ENCODE data around the gene PBX1. TPM values are rescaled to one million over a fixed set of nuclear protein-coding genes. Genes with fewer than 3 reads are reported as not detected.

PBX1 gene
- total RNA-seq, 2 experiments from 2014 or later: not detected

DNA sequence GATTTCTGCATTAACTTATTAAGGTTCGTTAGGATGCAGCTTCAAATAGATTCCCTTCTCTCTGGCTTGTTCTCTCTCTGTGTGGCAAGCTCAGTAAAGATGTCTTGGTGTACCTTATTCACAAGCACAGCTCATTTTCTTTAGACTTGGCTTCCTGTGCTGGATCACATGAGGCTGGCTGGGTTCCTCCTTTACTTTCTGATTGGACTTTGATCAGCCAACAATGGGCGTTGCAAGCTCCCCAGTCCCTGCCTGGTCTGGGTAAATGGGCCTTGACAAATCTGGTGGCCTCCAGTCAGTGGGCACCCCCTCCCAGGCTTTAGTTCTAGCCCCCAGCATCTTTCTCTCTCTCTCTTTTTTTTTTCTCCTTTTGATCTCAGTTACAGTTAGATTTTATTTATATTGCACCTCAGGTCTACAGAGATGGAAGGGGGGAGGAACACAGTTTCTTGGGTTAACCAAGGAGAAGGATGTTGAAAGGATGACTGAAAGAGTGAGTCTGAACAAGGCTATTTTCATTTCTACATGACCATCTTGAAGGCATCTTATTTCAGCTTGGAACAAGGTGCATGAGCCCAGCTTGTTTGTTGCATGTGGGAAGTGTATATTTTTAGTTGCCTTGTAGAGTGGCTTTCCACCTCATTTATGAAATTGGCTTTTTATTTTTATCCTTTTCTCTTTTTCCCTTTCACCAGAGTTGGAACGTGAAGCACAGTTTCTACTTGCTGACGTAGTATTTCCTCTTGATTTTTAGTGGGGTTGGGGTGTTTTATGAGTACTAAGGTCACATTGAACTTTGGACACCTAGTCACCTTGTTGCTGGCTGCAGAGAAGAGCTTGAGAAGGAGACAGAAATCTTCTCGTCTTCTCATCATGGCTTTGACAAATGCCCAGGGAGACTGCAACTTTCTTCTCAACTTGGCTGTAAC, 77.1 kb downstream of the PBX1 start:
- TF ChIP-seq, protein P1, sequence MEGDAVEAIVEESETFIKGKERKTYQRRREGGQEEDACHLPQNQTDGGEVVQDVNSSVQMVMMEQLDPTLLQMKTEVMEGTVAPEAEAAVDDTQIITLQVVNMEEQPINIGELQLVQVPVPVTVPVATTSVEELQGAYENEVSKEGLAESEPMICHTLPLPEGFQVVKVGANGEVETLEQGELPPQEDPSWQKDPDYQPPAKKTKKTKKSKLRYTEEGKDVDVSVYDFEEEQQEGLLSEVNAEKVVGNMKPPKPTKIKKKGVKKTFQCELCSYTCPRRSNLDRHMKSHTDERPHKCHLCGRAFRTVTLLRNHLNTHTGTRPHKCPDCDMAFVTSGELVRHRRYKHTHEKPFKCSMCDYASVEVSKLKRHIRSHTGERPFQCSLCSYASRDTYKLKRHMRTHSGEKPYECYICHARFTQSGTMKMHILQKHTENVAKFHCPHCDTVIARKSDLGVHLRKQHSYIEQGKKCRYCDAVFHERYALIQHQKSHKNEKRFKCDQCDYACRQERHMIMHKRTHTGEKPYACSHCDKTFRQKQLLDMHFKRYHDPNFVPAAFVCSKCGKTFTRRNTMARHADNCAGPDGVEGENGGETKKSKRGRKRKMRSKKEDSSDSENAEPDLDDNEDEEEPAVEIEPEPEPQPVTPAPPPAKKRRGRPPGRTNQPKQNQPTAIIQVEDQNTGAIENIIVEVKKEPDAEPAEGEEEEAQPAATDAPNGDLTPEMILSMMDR (IDR thresholded peaks at IDR 0.05): no peak

DNA sequence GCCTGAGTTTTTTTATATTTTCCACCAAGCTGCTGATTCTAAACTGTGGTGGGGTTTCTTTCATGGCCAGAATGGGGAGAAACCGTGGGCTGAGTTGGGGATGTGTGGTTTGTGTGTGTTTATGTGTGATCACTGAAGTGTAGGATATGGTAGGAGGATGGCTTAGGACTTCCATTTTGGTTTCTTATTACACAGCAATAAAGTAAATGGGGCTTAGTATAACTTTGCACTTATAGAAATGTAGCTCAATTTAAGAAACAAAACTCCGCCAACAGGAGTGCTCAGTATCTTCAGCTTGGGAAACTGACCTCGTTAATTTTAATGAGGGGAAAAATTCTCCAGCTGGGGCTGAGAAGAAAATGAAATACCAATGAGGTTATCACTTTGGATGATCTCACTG, 77.8 kb downstream of the PBX1 start:
- Mint-ChIP-seq H3K27me3 (no peaks in the 10 kb centered on the region), H3K27ac (no peak overlapping the region)
- no peak for DNase-seq

More for the DNA sequence above, 77.1 kb downstream of the PBX1 start:
- Mint-ChIP-seq H3K36me3 (ENCODE audit: low read depth) (no peaks in the 10 kb centered on the region), H3K27me3 (no peaks in the 10 kb centered on the region), H3K27ac (no peak overlapping the region), H3K4me3 (no peak overlapping the region), H3K9me3 (no peaks in the 10 kb centered on the region), H3K4me1 (ENCODE audit: low read depth) (no peaks in the 10 kb centered on the region)
- ChIA-PET CTCF (no interaction called here), POLR2A (no interaction called here)
- no peak for ATAC-seq
- no peak for DNase-seq
- intact Hi-C loops (cut with micrococcal nuclease): no loop called here

DNA sequence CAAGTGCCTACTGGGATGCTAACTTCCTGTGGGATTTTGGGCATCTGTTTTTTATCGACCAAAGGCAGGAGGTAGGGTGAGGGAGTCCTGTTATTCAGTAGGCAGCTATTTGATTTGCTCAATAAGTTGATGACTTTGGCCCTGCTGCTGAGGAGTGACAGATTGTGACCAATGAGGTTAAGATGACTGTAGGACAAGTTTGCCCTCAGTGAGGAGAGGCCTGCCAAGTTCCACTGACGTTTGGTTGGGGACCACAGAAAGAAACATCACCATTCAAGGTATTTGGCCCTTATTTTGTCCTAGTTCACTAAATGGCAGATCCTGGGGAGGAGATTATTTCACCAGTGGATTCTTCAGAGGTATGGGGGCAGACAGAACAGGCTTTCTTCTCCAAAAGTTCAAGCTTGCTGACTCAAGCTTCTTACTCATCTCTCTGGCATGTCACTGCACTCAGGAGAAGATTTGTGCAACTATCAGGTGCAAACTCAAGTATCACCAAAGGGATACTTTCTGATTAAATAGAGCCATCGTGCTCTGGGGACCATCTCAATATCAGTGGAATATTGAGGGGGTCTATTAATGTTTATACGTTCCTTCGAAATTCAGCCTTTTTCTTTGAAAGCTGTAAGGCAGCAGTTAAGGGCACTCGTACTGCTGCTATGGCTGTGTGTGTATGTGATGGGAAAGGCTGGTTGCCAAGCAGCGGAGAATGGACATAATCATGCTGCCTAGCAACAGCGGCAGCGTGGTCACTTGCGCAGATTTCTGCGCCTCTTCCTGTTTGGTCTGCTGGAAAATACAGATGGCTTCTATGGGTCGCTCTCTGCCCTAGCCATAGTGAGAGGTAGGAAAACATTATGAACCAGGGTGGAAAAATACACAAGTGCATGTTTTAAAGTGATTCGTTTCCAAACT, 78.7 kb downstream of the PBX1 start:
- no peak for ATAC-seq
- TF ChIP-seq, protein P1 (IDR thresholded peaks at IDR 0.05): no peak
- H3K27ac Mint-ChIP-seq: no peak overlapping the region
- H3K4me1 Mint-ChIP-seq (ENCODE audit: low read depth): no peaks in the 10 kb centered on the region
- DNase-seq: no peak
- no peaks in the 10 kb centered on the region for H3K36me3 Mint-ChIP-seq (ENCODE audit: low read depth)
- intact Hi-C loops (cut with micrococcal nuclease): no loop called here
- no peak overlapping the region for H3K4me3 Mint-ChIP-seq
- ChIA-PET POLR2A (no interaction called here), CTCF (no interaction called here)
- no peaks in the 10 kb centered on the region for H3K9me3 Mint-ChIP-seq
- H3K27me3 Mint-ChIP-seq: no peaks in the 10 kb centered on the region

More for the DNA sequence above, 77.8 kb downstream of the PBX1 start:
- ChIA-PET POLR2A (no interaction called here), CTCF (no interaction called here)
- H3K4me1 Mint-ChIP-seq (ENCODE audit: low read depth): no peaks in the 10 kb centered on the region
- intact Hi-C loops (cut with micrococcal nuclease): no loop called here
- H3K4me3 Mint-ChIP-seq: no peak overlapping the region
- H3K36me3 Mint-ChIP-seq (ENCODE audit: low read depth): no peaks in the 10 kb centered on the region
- H3K9me3 Mint-ChIP-seq: no peaks in the 10 kb centered on the region
- TF ChIP-seq, protein P1 (IDR thresholded peaks at IDR 0.05): no peak
- no peak for ATAC-seq

DNA sequence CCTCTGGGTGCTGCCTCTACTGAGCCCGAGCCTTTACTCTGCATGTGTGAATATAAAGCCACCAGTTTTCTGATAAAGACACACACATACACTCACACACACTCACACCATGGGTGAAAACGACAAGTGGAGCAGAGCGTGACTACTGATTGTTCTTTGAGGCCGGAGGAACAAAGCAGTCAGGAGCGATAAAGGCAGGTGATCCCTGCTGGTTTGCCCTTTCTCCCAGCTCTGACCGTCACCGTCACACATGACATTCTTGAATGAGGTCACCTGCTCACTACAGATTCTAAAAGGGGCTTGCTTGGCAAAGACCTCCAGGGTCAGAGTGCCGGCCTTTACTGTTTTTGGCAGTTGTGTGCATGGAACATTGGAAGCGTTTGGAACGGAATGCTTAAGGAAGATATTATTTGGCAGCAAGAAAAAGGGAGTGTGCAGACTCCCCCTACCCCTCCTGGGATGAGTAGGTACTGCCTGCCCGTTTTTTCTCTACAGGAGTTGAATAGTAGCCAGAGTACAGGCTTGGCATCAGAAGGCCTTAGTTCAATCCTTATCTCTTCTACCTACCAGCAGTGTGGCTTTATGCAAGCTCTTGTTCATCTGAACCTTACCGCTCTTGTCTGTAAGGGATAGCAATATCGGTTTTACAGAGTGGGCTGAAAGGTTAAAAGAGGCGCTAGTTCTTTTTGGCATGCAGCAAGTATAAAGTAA, 79.7 kb downstream of the PBX1 start:
- ATAC-seq (no peak), DNase-seq (no peak)
- Mint-ChIP-seq H3K4me3 (no peak overlapping the region), H3K9me3 (no peaks in the 10 kb centered on the region), H3K4me1 (ENCODE audit: low read depth) (no peaks in the 10 kb centered on the region), H3K36me3 (ENCODE audit: low read depth) (no peaks in the 10 kb centered on the region), H3K27me3 (no peaks in the 10 kb centered on the region), H3K27ac (no peak overlapping the region)
- intact Hi-C loops (cut with micrococcal nuclease): no loop called here
- POLR2A ChIA-PET: no interaction called here
- CTCF ChIA-PET: no interaction called here
- TF ChIP-seq, protein P1 (IDR thresholded peaks at IDR 0.05): no peak

Data from activated CD8-positive, alpha-beta T cell treated with anti-CD3 and anti-CD28 coated beads for 36 hours (primary cell).